Fibroblast of upper back skin (primary cell): Measurements from ENCODE around the gene PIEZO2.
"Not testable (repeated sequence)": the region's sequence is repeated elsewhere in the genome, so short reads cannot be mapped to it uniquely, and the experiment has no call there.

Experiments used
- DNase-seq: peaks from one replicate; pipeline ENCODE4 v3.0.0-alpha.2; 2013

Gene PIEZO2

DNA sequence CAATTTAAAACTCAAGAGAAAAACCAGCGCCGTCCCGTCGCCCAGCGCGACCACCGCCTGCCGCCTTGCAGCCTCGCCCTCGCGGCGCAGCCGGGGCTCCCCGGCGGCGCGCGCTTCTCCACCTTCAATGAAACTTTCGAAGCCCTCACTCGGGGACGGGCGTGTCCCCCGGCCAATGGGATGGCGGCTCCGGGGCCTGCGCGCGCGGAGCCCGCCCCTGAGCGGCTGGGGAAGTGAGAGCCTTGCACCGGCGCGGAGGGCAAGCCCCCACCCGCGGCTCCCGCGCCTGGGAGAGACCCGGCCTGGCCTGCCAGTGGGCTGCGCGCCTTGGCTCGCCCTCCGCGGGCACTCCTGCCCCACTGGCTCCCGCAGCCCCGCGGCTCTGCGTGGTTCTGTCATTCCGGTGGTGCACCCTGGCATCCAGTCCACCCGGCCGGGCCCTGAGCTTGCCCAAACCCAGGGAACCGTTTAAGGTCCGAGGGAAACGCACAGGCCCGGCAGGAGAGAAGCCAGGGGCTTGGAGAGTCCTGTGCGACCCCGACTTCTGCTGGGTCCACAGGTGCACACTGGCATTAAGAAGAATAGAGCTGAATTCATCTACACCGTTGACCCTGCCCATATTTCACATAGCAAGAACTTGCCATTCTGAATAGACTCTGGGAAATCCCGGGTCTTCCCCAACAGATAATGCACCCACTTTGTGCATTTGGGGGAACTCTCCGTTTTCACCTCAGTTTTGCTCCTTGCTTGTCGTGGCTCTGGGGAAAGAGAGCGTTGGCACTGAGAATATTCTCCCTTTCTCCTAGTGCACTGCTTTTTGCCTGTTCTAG lies at the start of gene PIEZO2:
Gene PIEZO2 (minus strand): TSS at position 129 of the 830 bp plus-strand sequence. CDS start 981 bp downstream, outside the sequence.
- peak; percentile 66 for DNase-seq

DNA sequence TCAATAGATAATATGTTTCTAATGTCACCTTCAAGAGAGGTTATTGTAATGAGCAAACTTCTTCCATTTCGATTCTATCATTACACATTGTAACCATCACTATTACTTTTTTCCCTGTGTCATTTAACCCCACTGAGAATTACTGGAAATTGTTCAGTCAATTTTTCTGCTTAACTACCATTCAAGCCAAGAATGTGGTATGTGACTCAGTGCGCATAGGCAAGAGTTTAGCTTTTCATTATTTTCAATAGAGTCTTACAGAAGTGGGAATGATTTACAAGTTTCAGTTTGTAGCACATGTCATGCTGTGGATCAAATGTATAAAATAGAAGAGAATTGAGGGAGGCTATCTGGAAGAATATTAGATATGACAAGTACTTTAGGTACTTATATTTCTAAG lies 34.3 kb upstream of the PIEZO2 start:
- peak; percentile 62 for DNase-seq

DNA sequence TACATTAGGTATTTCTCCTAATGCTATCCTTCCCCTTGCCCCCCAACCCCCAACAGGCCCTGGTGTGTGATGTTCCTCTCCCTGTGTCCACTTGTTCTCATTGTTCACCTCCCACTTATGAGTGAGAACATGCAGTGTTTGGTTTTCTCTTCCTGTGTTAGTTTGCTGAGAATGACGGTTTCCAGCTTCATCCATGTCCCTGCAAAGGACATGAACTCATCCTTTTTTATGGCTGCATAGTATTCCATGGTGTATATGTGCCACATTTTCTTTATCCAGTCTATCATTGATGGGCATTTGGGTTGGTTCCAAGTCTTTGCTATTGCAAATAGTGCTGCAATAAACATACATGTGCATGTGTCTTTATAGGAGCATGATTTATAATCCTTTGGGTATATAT lies 32.3 kb upstream of the PIEZO2 start:
- DNase-seq, result not testable (repeated sequence)

DNA sequence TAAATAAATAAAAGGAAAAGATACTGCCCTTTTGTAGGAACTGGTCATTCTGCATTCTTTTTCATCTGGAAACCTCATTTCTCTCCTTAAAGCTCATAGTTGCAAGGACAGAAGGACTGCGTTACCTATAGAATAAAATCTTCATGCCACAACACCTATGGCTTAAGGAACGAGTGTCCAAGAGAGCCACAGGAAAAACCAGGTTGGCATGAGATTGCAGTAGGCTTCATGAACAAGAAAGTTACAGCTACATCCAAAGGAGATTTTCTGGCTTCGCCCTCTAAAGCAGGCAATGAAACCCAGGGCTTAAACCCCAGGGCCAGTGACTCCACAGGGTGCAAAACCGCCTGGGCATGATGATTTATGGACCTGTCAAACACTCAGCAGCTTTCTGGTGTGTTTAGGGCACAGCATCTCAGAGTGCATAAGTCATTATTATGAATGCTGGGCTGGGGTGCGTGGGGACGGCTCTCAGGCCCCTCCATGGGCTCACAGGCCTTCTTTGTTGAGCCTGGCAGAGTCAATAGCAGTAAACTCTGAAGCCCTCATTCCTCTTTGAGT lies 30.7 kb upstream of the PIEZO2 start:
- DNase-seq, result no peak

DNA sequence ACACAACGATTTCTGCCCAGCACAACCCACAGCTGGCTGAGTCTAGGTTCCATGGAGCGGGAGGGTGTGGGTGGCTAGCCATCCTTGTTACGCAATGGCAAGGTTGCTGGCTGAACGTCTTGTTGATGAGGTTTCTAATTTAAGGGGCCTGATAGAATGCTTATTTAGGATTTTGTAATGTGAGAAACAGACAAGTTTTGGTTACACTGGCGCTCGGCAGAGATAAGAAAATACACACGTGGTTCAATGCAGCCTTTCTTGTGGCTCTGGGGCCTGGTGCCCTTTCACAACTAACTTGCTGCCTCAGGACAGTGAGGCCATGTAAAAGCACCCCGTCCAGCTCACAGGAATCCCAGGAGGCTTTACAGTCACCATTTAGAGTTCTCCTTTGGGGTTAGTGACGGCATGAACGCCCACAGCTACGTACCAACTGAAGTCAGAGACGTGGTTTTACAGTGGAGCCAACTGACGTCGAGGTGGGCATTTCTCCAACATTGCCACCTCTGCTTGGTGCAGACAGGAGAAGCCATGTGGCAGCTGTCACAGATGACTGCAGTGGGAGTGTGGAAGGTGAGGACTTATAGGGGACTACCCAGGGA lies 29.7 kb upstream of the PIEZO2 start:
- DNase-seq, result no peak

DNA sequence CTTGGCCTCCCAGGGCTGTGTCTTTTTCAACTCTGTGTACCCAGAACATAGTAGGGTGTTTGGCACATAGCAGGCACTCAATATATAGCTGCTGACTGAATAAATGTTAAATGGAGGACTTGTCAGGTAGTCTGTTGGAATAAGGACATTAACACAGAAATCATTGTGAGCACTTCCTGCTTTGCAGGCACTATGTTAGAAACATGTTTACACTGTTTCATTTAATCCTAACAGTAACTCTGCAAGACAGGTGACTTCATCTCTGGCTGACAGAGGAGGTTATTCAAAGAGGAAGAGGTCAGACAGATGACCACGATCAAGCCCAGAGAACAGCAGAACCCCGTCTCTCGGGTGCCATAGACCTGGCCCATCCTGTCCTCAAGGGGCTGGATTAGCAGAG lies 28.0 kb upstream of the PIEZO2 start:
- DNase-seq, result no peak

DNA sequence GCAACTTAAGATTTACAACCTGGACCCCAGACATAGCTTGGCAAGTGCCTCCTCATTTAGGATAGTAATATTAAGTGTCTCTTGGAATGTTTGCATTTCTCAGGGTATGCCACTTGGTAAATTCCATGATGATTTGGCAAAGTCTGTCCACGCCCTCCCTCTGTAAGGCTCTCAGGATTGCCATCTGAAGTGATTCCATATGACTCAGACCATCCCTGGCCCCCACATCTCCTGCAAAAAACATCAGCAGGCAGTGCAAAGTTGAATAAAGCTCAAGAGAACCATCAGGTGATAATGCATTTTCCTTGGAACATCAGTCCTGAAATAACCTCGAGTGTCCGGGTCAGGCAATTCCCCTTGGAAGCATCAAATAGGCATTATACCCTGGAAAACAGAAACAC lies 27.1 kb upstream of the PIEZO2 start:
- DNase-seq, result peak; percentile 79

DNA sequence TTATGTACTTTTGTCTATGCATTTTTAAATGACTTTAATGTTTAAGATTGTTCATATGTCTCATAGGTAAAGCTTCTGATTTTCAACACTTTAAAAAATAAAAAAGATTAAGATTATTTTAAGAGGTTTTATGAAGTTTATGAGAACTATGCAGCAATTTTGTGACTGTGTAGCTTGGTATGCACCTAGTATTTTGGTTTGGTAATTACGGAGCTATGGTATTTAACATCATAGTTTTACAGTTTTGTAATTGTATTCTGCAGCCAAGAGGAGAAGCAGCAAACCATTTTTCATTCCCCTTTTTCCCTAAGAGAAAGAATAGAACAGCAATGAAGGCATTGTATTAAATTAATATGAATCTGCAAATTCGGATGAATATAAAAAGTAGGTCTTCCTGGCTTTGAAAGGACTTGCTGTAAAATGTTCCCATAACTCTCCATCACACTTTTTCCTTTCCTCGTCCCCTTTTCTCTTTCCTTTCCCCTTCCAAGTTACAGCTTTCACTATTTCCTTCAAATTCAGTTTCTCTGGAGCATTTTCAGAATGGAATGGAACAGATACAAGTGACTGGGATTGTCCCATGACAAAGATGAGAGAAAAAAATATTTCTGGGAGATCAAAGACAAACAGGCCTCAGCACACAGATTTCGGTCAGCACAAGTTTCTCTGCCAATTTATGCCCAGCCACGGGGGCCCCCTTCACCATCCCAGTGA lies 26.1 kb upstream of the PIEZO2 start:
- DNase-seq, result peak; percentile 87

DNA sequence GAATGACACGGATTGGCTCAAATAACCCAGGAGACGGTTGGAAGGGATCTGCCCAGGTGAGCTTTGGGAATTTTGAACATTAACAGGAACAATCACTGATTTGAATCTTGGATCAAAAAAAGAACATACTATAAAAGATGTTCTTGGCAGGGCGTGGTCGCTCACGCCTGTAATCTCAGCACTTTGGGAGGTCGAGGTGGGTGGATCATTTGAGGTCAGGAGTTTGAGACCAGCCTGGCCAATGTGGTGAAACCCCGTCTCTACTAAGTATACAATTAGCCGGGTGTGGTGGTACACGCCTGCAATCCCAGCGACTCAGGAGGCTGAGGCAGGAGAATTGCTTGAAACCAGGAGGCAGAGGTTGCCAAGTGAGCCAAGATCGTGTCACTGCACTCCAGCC lies 24.8 kb upstream of the PIEZO2 start:
- not testable (repeated sequence) for DNase-seq

DNA sequence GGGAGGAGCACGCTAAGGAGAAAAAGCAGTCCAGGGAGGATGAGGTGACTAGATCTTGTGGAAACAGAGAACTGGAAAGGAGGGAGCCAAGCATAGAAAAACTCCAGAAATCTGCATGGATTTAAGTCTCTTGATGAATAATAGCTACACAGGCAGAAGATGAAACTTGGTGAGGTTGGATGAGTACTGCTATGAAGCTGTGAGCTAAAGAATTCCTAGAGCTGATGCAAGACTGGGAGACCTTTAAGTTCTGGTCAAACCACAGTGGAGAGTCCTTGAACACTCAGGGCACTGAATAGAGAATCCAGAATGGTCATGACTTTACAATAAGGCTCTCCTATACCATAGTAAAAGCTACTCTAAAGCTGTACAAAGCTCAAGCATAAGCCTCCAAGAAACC lies 18.4 kb upstream of the PIEZO2 start:
- DNase-seq, result peak; percentile 83

DNA sequence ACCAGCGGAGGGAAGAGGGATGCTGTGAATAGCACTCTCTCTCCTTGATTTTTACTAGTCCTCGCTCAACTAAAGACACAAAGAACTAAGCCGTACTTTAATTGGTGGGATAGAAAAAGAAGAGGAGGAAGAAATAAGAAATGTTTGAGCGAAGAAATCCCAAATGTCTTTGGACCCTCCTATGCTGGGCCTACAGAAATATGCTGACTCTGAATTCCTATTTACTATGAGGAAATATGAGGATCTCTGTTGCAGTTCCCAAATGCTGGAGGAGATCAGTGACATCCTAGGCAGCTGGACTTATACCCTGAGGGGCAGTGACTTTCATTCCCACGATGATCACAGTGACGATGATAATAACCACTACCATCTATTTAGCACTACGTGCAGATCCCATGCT lies 16.6 kb upstream of the PIEZO2 start:
- no peak for DNase-seq

DNA sequence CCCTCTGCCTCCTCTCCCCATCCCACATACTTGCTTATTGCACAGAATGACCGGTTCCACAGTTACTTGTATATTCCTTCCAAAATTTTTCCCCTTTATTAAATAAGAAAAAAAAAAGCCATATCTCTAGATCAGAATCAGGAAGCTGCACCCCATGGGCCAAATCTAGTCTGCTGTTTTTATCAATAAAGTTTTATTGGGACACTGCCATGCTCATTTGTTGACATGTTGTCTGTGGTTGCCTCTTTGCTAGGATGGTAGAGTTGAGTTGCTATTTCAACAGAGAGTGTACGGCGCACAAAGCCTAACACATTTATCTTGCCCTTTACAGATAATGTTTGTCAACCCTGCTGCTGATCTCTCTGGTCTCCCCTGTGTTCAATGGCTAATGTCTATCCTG lies 15.8 kb upstream of the PIEZO2 start:
- no peak for DNase-seq

DNA sequence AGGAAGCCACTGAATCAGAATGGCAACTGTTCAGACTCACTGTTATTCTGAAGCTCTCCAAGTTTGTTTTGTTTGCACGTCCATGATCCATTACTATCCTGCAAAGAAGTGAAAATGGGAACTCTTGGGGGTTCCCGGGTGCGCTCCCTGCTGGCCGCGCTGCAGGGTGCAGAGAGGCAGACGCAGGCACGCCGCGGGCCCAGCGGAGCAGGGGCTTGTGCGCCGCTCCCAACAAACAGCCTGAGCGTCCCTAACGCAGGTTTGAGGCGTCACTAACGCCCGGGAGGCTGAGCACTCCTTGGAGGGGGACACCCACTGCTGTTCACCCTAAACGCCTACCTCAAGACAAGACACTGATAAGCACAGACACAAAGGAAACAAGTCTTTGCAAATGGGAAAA lies 14.3 kb upstream of the PIEZO2 start:
- DNase-seq, result no peak

DNA sequence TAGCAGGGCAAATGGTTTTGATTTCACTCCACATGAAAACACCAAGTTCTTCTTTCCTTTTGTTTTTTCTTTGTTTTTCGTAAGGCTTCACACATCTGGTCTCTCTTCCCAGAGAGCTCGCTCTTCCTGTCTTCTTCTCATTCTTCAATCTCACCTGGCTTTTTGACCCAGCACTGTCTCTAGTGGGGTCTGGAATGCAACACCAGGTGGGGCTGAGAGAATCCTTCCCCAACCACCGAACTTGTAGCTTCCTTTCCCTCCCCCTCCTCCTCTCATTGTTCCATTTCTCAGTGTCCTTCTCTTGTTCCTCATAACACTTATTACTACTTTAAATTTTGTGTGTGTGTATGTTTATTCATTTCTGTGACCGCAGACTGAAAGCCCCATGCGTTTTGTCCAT lies 13.5 kb upstream of the PIEZO2 start:
- DNase-seq, result no peak

DNA sequence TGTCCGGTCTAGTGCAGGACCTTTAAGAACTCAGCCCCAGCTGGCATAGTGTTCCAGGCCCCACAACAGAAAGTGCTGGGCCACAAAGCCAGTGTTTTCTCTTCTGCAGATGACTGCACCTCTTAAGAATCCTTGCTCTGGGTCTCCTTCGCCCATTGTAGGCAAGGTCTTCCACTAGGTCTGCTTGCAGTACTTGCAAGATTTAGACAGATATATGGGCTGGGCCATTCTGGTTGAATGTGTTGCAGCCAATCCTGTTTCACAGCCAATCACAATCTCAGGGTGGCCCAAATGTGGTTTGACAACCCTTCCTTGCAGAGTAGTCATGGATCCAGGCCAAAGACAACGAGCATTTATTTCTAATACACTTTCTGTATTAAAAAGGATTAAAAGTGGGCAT lies 13.1 kb upstream of the PIEZO2 start:
- DNase-seq, result no peak

DNA sequence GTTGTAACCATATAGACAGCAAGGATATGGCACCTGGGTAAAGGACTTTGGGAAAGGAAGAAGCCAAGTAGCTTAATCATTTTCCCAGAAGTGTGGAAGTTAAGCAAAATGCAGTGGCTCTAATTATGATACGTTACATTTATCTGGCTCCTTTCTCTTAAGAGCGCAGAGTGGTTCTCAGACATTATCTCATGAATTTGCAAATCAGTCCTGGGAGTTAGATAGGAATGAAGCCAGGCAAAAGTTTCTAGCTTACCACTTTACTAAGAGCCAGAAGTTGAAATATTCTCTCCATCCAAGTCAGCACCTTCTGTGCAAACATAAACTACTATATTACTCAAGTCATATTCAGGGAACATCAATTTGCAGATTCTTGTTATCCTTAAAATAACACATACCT lies 10.9 kb upstream of the PIEZO2 start:
- DNase-seq, result no peak

DNA sequence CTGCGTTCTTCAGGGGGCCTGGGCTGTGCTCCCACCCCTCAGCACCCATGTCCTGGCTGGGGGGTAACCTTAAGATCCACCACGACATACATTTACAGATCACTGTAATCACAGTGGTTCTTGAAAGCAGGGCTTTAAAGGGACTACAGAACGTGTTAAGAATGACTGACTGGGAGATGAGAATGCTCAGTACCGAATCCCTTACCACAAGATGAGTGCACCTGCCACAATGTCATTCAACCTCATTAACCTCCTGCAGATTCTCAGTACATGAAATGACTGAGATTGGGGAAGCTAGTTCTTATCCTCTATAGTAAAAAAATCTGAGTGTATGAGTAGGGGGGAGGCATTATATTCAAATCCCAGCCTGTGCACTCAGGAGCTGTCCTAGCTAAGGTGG lies 10.5 kb upstream of the PIEZO2 start:
- DNase-seq, result no peak

DNA sequence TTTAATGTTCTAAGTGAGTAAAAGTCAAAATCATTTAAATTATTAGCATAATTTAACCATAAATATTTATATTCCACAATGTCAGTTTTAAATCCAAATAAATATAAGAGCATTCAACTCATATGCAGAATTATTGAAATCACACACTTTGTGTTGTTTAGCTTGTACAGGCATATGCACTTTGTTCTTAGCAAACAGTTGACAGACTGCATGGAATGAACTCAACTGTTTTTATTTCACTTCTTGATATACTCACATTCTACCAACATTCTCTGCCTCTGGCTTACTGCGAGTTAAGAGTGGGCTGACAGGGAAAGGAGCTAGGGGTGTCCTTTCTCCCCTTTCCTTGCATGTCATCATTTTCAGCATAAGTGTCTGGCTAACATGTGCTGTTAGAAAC lies 7.6 kb upstream of the PIEZO2 start:
- DNase-seq, result no peak

DNA sequence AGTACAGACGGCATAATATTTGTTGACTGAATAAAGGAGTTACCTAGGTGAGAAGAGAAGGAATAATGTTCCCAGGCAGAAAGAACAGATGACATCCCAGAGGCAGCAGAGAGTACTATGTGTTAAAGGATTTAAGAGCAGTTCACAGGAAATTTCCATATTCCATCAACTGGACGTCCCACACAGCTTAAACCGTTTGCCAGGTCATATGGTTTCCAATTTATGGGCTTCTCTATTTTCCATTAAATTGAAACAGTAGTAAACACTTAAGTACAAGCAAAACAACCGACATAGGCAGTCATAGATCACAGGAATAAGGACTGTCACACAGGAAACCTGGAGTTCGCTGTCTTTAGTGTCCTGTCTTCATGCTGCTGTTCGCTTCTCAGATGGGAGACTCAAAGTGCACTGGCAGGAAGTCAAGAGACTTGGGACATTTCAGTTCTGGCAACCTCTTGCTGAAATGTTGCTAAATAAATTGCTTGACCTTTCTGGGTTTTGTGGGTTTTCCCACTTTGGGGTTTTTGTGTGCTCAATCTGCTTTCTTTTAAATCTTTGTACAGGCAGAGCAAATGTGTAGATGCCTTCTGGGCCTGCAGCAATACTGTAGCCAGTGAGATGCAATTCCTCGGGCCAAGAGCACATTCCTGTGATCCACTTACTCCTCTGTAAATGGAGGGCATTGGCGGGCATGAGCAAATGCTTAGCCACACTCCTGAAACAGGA lies 5.8 kb upstream of the PIEZO2 start:
- peak; percentile 42 for DNase-seq

DNA sequence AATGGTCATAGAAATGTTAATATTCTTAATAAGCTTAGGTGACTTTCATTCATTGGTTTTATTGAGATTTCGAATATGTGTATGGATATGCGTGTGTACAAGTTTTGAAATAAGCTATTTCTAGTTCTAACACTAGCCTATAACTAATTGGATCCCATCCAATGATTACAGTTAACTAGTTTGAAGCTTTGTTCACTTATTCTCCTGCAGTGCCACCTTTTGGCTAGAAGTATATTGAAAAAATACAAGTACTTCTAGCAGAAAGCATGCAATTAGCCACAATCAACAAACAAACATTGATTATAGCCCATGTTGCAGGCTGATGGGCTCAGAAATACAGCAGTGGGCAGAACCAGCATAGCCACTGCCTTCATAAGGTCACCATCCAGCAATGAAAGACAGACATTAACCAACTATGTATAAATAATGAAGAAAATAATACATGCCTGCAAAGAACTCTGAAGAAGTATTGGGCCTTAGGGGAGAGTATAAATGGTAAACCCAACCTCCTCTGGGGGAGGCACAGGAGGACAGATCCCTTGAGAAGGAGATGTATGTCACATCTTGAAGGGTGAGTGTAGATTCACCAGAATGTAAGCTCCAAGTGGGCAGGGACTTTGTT lies 5.1 kb upstream of the PIEZO2 start:
- DNase-seq, result peak; percentile 65

DNA sequence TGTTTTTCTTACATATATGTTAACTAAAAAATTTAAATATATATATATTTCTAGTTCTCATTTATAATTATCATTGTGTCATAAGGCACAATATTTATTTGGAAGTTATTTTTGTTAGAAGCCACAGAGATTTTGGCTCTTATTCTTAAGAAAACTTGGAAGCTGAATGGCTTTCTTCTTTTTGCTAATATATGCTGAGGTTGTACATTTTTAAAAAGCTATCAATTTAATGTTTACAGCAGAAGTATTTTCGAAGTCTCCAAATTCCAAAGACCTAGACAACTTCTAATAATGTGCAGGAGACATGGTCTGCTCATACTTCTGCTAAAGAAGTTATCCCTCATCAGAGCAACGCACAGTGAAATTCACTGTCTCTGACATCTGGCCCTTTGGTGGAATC lies 3.7 kb upstream of the PIEZO2 start:
- no peak for DNase-seq

DNA sequence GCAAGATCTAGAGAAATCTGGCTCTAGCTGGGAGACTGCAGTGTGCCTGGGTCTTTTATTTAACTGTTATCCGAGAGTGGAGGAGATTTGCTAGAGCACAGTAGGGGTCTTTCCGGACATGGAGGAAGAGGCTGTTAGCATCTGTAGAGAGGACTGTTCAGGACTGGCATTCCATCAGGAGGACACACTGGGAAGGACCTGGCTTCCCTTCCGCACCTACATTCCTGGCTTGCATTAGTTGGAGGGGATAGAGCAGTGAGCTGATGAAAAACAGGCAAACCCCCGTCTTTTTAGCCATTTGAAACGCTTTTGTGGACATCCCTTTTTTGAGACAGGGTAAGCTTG lies 874 bp upstream of the PIEZO2 start:
- DNase-seq, result no peak
